WTC11 (cell line): ENCODE results near the gene HOXA9. TPM values are rescaled to one million over a fixed set of nuclear protein-coding genes. Genes with fewer than 3 reads are reported as not detected.

Experiments used
- ATAC-seq: fragments of 200-7000 bp; cut with Tn5 transposase; 2 replicates; pipeline ENCODE4 v1.10.0; 2021; ENCODE audit warnings: mild to moderate bottlenecking, moderate library complexity
- CTCF ChIA-PET: fragments of 300-600 bp; sonication (Branson Sonifier 250); formaldehyde crosslinking; loops from one replicate; lab custom pipeline; 2021; ENCODE audit warnings: antibody characterized with exemption; lab: Charles Lee
- POLR2A ChIA-PET: fragments of 350-600 bp; sonication (Branson Sonifier 250); formaldehyde crosslinking; loops from one replicate; lab custom pipeline; 2021; ENCODE audit warnings: antibody characterized with exemption; lab: Charles Lee
- DNase-seq: peaks from one replicate; pipeline ENCODE4 v3.0.0; 2021; ENCODE audit warnings: low spot score
- H3K27ac Mint-ChIP-seq: 2 replicates; pipeline ENCODE4 v1.8.0; 2021; ENCODE audit warnings: mixed read lengths
- H3K27me3 Mint-ChIP-seq: 2 replicates; pipeline ENCODE4 v1.8.0; 2021; ENCODE audit warnings: low read depth, mild to moderate bottlenecking, moderate library complexity, mixed read lengths
- H3K36me3 Mint-ChIP-seq: 2 replicates; pipeline ENCODE4 v1.8.0; 2021; ENCODE audit warnings: mixed read lengths
- H3K4me1 Mint-ChIP-seq: 2 replicates; pipeline ENCODE4 v1.8.0; 2022; ENCODE audit warnings: mixed read lengths
- H3K4me3 Mint-ChIP-seq: 2 replicates; pipeline ENCODE4 v1.8.0; 2021; ENCODE audit warnings: mild to moderate bottlenecking, moderate library complexity, mixed read lengths
- H3K9me3 Mint-ChIP-seq: 2 replicates; pipeline ENCODE4 v1.8.0; 2021; ENCODE audit warnings: mixed read lengths
- AFF4 ChIP-seq: sonication (generic); formaldehyde crosslinking; IDR thresholded peaks from 2 replicates; pipeline ENCODE4 v1.8.1; 2023; ENCODE audit warnings: mild to moderate bottlenecking, missing genetic modification reagents, borderline replicate concordance
- ATF2 ChIP-seq: sonication (generic); formaldehyde crosslinking; IDR thresholded peaks from 2 replicates; pipeline ENCODE4 v1.8.1; 2022; ENCODE audit warnings: low read depth, missing genetic modification reagents, borderline replicate concordance
- ELF4 ChIP-seq: sonication (generic); formaldehyde crosslinking; IDR thresholded peaks from 2 replicates; pipeline ENCODE4 v1.8.1; 2022; ENCODE audit warnings: low read depth, mild to moderate bottlenecking, moderate library complexity, missing genetic modification reagents
- MXD4 ChIP-seq: fragments of 250-450 bp; sonication (Bioruptor Pico); IDR thresholded peaks from 2 replicates; pipeline ENCODE4 v1.8.0; 2021; ENCODE audit warnings: mild to moderate bottlenecking, moderate library complexity, borderline replicate concordance
- NFATC4 ChIP-seq: fragments of 250-450 bp; sonication (Bioruptor Pico); IDR thresholded peaks from 2 replicates; pipeline ENCODE4 v1.9.0; 2021; ENCODE audit warnings: mild to moderate bottlenecking
- NFYB ChIP-seq: sonication (generic); formaldehyde crosslinking; conservative IDR thresholded peaks from 2 replicates; pipeline ENCODE4 v1.8.0; 2022; ENCODE audit warnings: low read depth, missing genetic modification reagents
- RORB ChIP-seq: fragments of 250-450 bp; sonication (Bioruptor Pico); IDR thresholded peaks from 2 replicates; pipeline ENCODE4 v1.9.0; 2021; ENCODE audit warnings: mild to moderate bottlenecking
- USF2 ChIP-seq: sonication (generic); formaldehyde crosslinking; IDR thresholded peaks from 2 replicates; pipeline ENCODE4 v1.8.1; 2023; ENCODE audit warnings: mild to moderate bottlenecking, missing genetic modification reagents, moderate library complexity
- ZNF219 ChIP-seq: sonication (generic); formaldehyde crosslinking; IDR thresholded peaks from 2 replicates; pipeline ENCODE4 v1.8.0; 2023; ENCODE audit warnings: missing genetic modification reagents, mild to moderate bottlenecking, borderline replicate concordance
- ZNF416 ChIP-seq: fragments of 250-450 bp; sonication (Bioruptor Pico); IDR thresholded peaks from 2 replicates; pipeline ENCODE4 v1.9.0; 2021; ENCODE audit warnings: mild to moderate bottlenecking, inconsistent platforms
- ZNF671 ChIP-seq: fragments of 250-450 bp; sonication (Bioruptor Pico); IDR thresholded peaks from 2 replicates; pipeline ENCODE4 v1.8.0; 2021; ENCODE audit warnings: mild to moderate bottlenecking
- total RNA-seq: library from RNA; stranded (reverse); gene quantifications from 3 replicates; pipeline ENCODE4 v1.2.3, GENCODE V29; 2021
- TF ChIP-seq, protein P1 (sequence below): fragments of 250-450 bp; sonication (Bioruptor Pico); IDR thresholded peaks from 2 replicates; pipeline ENCODE4 v2.1.2; 2022; ENCODE audit warnings: mild to moderate bottlenecking, moderate library complexity
- TF ChIP-seq, protein P2 (sequence below): sonication (generic); formaldehyde crosslinking; IDR thresholded peaks from 2 replicates; pipeline ENCODE4 v1.8.0; 2022; ENCODE audit warnings: mild to moderate bottlenecking, missing genetic modification reagents
- TF ChIP-seq, protein P3 (sequence below): sonication (generic); formaldehyde crosslinking; IDR thresholded peaks from 2 replicates; pipeline ENCODE4 v1.8.1; 2022; ENCODE audit warnings: low read depth, mild to moderate bottlenecking, moderate library complexity, missing genetic modification reagents, borderline replicate concordance

Gene HOXA9
- total RNA-seq, 1 experiment from 2014 or later: not detected

- TF ChIP-seq, protein P1, sequence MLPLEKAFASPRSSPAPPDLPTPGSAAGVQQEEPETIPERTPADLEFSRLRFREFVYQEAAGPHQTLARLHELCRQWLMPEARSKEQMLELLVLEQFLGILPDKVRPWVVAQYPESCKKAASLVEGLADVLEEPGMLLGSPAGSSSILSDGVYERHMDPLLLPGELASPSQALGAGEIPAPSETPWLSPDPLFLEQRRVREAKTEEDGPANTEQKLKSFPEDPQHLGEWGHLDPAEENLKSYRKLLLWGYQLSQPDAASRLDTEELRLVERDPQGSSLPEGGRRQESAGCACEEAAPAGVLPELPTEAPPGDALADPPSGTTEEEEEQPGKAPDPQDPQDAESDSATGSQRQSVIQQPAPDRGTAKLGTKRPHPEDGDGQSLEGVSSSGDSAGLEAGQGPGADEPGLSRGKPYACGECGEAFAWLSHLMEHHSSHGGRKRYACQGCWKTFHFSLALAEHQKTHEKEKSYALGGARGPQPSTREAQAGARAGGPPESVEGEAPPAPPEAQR: no peak
- TF ChIP-seq, protein P2, sequence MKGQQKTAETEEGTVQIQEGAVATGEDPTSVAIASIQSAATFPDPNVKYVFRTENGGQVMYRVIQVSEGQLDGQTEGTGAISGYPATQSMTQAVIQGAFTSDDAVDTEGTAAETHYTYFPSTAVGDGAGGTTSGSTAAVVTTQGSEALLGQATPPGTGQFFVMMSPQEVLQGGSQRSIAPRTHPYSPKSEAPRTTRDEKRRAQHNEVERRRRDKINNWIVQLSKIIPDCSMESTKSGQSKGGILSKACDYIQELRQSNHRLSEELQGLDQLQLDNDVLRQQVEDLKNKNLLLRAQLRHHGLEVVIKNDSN (CRISPR knock-in tag): no peak
- TF ChIP-seq RORB (CRISPR knock-in tag) (no peak), ZNF219 (CRISPR knock-in tag) (no peak)
- TF ChIP-seq, all 79 proteins: peak for 0
These were observed 25.0 kb downstream of the HOXA9 start (continued) for GRCh38 chr7:27140126-27140857.

- Mint-ChIP-seq H3K4me1 (peaks cover 21% of the 10 kb centered on the region), H3K4me3 (peak overlapping the region; percentile 51), H3K9me3 (no peaks in the 10 kb centered on the region)
- POLR2A ChIA-PET: no interaction called here
- TF ChIP-seq NFYB: no peak
- no peak for TF ChIP-seq AFF4 (CRISPR knock-in tag)
- no peak for TF ChIP-seq NFATC4 (CRISPR knock-in tag)
- TF ChIP-seq ELF4 (CRISPR knock-in tag): no peak
- TF ChIP-seq, protein P3, sequence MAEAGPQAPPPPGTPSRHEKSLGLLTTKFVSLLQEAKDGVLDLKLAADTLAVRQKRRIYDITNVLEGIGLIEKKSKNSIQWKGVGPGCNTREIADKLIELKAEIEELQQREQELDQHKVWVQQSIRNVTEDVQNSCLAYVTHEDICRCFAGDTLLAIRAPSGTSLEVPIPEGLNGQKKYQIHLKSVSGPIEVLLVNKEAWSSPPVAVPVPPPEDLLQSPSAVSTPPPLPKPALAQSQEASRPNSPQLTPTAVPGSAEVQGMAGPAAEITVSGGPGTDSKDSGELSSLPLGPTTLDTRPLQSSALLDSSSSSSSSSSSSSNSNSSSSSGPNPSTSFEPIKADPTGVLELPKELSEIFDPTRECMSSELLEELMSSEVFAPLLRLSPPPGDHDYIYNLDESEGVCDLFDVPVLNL (CRISPR knock-in tag): no peak
- no peak for TF ChIP-seq MXD4 (CRISPR knock-in tag)
- TF ChIP-seq ZNF671 (CRISPR knock-in tag): no peak
- no peak for TF ChIP-seq USF2 (CRISPR knock-in tag)
- no peak for TF ChIP-seq ZNF416 (CRISPR knock-in tag)
- TF ChIP-seq ATF2 (CRISPR knock-in tag): no peak
- TF ChIP-seq, all 79 proteins: peak for 0
- H3K27ac Mint-ChIP-seq: no peak overlapping the region
- CTCF ChIA-PET: interaction anchor here (0.6 to 1.5 kb wide), 3 partner anchors 40 to 458 kb away, joined by 3 to 4 read pairs (median 3); no protein-coding TSS in a partner anchor
- ATAC-seq: peak; percentile 27
- peaks cover 100% of the 10 kb centered on the region for H3K27me3 Mint-ChIP-seq
- peak; percentile 43 for DNase-seq
- no peaks in the 10 kb centered on the region for H3K36me3 Mint-ChIP-seq
These were observed 25.8 kb downstream of the HOXA9 start for GRCh38 chr7:27139334-27140125.
